Measurements from ENCODE around the gene PLEKHA1. TPM values are rescaled to one million over a fixed set of nuclear protein-coding genes. Genes with fewer than 3 reads are reported as not detected.

PLEKHA1 gene
- total RNA-seq, 5 donors from 2014 or later (not counting 1 experiment from before 2014, with no cell fraction given), result 36.8 to 58.6 (median 40.5) TPM

- WGBS (ENCODE audit: insufficient coverage), result 91% methylated on average over 3 of the region's 4 CpGs
- Histone ChIP-seq H3K9me3 (no peaks in the 10 kb centered on the region), H3K36me3 (ENCODE audit: control insufficient read depth in 2 of 2, extremely low read depth in 1 of 2, insufficient read depth in 1 of 2, low read length in 1 of 2) (no peaks in the 10 kb centered on the region), H3K27me3 (replicated peaks in 1 of 2; ENCODE audit: control insufficient read depth in 2 of 2, extremely low read depth in 1 of 2, insufficient read depth in 2 of 2, low read length in 1 of 2) (peaks cover 0 to 14% of the 10 kb centered on the region in 2 experiments), H3K4me3 (ENCODE audit: control insufficient read depth in 1 of 2, extremely low read depth in 1 of 2, low read length in 1 of 2) (no peak overlapping the region), H3K4me1 (ENCODE audit: control insufficient read depth in 1 of 2, extremely low read depth in 1 of 2, insufficient read depth in 2 of 2, low read length in 2 of 2) (no peaks in the 10 kb centered on the region), H3K27ac (ENCODE audit: low read length) (no peak overlapping the region)
- DNase-seq (no peak), ATAC-seq (replicated peaks in 1 of 4) (no peak)
- H3K27me3 Mint-ChIP-seq, result peaks cover 0 to 4% of the 10 kb centered on the region in 2 donors
- H3K4me1 Mint-ChIP-seq, result peaks cover 0 to 5% (median 0%) of the 10 kb centered on the region in 3 donors
- no peak overlapping the region for H3K4me3 Mint-ChIP-seq
- peaks cover 5% of the 10 kb centered on the region for H3K36me3 Mint-ChIP-seq
- peaks cover 6 to 12% (median 8%) of the 10 kb centered on the region in 3 donors for H3K9me3 Mint-ChIP-seq
- POLR2A ChIA-PET, result interaction anchor here in 1 of 2 donors (0.5 kb wide), 1 partner anchor 16 kb away, joined by 4 read pairs; no protein-coding TSS in a partner anchor
- CTCF ChIA-PET, result interaction anchor here in 1 of 2 donors (0.6 kb wide), 1 partner anchor 386 kb away, joined by 3 read pairs; no protein-coding TSS in a partner anchor
- no peak overlapping the region for H3K27ac Mint-ChIP-seq
Measured at GRCh38 chr10:122362031-122362592, 12.4 kb upstream of the PLEKHA1 start.

DNA sequence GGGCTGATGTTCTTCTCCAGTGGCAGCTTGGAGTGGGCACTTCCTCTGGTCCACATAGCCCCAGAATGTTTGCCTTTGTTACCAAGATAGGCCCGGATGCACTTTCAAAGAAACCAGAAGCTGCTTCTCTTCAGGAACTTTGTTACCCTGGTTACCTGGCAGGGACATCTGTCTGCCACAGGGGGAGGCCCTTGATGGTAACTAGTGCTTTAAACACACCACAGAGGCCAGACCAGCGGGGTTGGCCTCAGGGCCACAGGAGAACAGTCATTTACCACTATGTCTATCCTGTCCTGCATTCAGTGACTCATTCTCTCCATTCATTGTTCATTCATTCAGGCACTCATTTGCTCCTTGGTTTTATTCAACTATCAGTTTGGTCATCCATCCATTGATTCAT lies 11.9 kb upstream of the PLEKHA1 start:
- H3K27ac Mint-ChIP-seq, result no peak overlapping the region
- H3K9me3 ChIP-seq, result no peaks in the 10 kb centered on the region
- ATAC-seq (replicated peaks in 1 of 4), result no peak
- H3K4me1 Mint-ChIP-seq, result peaks cover 0 to 5% (median 0%) of the 10 kb centered on the region in 3 donors
- no peak overlapping the region for H3K27ac ChIP-seq (ENCODE audit: low read length)
- H3K9me3 Mint-ChIP-seq, result peaks cover 6 to 12% (median 8%) of the 10 kb centered on the region in 3 donors
- H3K4me1 ChIP-seq (ENCODE audit: control insufficient read depth in 1 of 2, extremely low read depth in 1 of 2, insufficient read depth in 2 of 2, low read length in 2 of 2), result no peaks in the 10 kb centered on the region
- peaks cover 0 to 11% of the 10 kb centered on the region in 2 experiments for H3K27me3 ChIP-seq (replicated peaks in 1 of 2; ENCODE audit: control insufficient read depth in 2 of 2, extremely low read depth in 1 of 2, insufficient read depth in 2 of 2, low read length in 1 of 2)
- H3K4me3 Mint-ChIP-seq, result no peak overlapping the region
- WGBS (ENCODE audit: insufficient coverage), result 33% methylated on average over 1 of the region's 2 CpGs
- H3K36me3 ChIP-seq (ENCODE audit: control insufficient read depth in 2 of 2, extremely low read depth in 1 of 2, insufficient read depth in 1 of 2, low read length in 1 of 2), result no peaks in the 10 kb centered on the region
- ChIA-PET CTCF (no interaction called here), POLR2A (no interaction called here)
- peaks cover 0 to 9% of the 10 kb centered on the region in 2 donors for H3K27me3 Mint-ChIP-seq
- peaks cover 5% of the 10 kb centered on the region for H3K36me3 Mint-ChIP-seq
- no peak overlapping the region for H3K4me3 ChIP-seq (ENCODE audit: control insufficient read depth in 1 of 2, extremely low read depth in 1 of 2, low read length in 1 of 2)
- DNase-seq, result no peak

GRCh38 chr10:122363311-122363710 lies 11.2 kb upstream of the PLEKHA1 start:
- Mint-ChIP-seq H3K27me3 (peaks cover 0 to 13% of the 10 kb centered on the region in 2 donors), H3K4me3 (no peak overlapping the region), H3K36me3 (peaks cover 5% of the 10 kb centered on the region), H3K4me1 (peaks cover 0 to 5% (median 0%) of the 10 kb centered on the region in 3 donors), H3K9me3 (peaks cover 5 to 7% (median 6%) of the 10 kb centered on the region in 3 donors), H3K27ac (no peak overlapping the region)
- Histone ChIP-seq H3K27ac (ENCODE audit: low read length) (no peak overlapping the region), H3K36me3 (ENCODE audit: control insufficient read depth in 2 of 2, extremely low read depth in 1 of 2, insufficient read depth in 1 of 2, low read length in 1 of 2) (no peaks in the 10 kb centered on the region), H3K4me1 (ENCODE audit: control insufficient read depth in 1 of 2, extremely low read depth in 1 of 2, insufficient read depth in 2 of 2, low read length in 2 of 2) (no peaks in the 10 kb centered on the region), H3K27me3 (replicated peaks in 1 of 2; ENCODE audit: control insufficient read depth in 2 of 2, extremely low read depth in 1 of 2, insufficient read depth in 2 of 2, low read length in 1 of 2) (peaks cover 0 to 11% of the 10 kb centered on the region in 2 experiments), H3K9me3 (no peaks in the 10 kb centered on the region), H3K4me3 (ENCODE audit: control insufficient read depth in 1 of 2, extremely low read depth in 1 of 2, low read length in 1 of 2) (no peak overlapping the region)
- WGBS (ENCODE audit: insufficient coverage), result 92% methylated on average over 2 of the region's 2 CpGs
- ChIA-PET CTCF (no interaction called here), POLR2A (no interaction called here)
- no peak for ATAC-seq (replicated peaks in 1 of 4)
- no peak for DNase-seq

DNA sequence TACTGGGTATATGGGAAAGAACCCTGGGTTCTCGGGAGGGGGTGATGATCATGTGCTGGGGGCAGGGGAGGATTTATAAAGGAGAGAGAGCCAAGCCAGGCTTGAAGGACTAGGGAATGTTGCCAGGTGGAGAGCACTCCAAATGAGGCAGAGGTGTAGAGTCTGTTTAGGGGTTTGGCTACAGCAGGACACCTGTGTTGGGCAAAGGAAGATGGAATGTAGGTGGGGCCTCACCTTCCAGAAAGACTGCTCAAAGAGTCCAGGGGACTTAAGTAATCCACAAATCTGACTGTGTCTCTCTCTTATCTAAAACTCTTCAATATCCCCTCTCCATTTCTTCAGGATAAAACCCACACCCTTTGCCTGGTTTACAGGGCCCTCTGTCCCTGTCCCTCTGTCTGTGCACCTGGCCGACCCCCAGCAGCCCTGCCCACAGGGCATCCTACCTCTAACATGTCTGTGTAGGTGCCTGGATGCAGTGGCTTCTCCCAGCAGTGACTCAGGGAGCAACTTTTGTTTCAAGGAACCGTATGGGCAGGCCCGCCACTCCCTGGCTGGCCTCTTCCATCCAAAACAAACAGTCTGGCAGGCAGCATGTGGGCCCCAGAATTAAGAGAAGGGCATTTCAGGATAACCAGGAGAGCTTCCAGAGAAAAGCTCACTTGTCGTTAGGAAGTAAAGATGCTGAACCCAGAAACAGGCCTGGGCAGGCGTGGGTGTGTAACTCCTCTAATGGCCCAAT lies 10.6 kb upstream of the PLEKHA1 start:
- Mint-ChIP-seq H3K4me1 (peaks cover 0 to 5% (median 0%) of the 10 kb centered on the region in 3 donors), H3K27me3 (peaks cover 0 to 17% of the 10 kb centered on the region in 2 donors), H3K9me3 (peaks cover 0 to 1% (median under 1%) of the 10 kb centered on the region in 3 donors), H3K27ac (no peak overlapping the region), H3K36me3 (peaks cover under 1% of the 10 kb centered on the region), H3K4me3 (no peak overlapping the region)
- CTCF ChIA-PET, result no interaction called here
- POLR2A ChIA-PET, result no interaction called here
- no peaks in the 10 kb centered on the region for H3K9me3 ChIP-seq
- no peaks in the 10 kb centered on the region for H3K36me3 ChIP-seq (ENCODE audit: control insufficient read depth in 2 of 2, extremely low read depth in 1 of 2, insufficient read depth in 1 of 2, low read length in 1 of 2)
- DNase-seq, result no peak
- no peak for ATAC-seq (replicated peaks in 1 of 4)
- peaks cover 2 to 14% of the 10 kb centered on the region in 2 experiments for H3K27me3 ChIP-seq (replicated peaks in 1 of 2; ENCODE audit: control insufficient read depth in 2 of 2, extremely low read depth in 1 of 2, insufficient read depth in 2 of 2, low read length in 1 of 2)
- no peak overlapping the region for H3K27ac ChIP-seq (ENCODE audit: low read length)
- H3K4me1 ChIP-seq (ENCODE audit: control insufficient read depth in 1 of 2, extremely low read depth in 1 of 2, insufficient read depth in 2 of 2, low read length in 2 of 2), result no peaks in the 10 kb centered on the region
- WGBS (ENCODE audit: insufficient coverage), result 87% methylated on average over 5 of the region's 6 CpGs
- no peak overlapping the region for H3K4me3 ChIP-seq (ENCODE audit: control insufficient read depth in 1 of 2, extremely low read depth in 1 of 2, low read length in 1 of 2)

DNA sequence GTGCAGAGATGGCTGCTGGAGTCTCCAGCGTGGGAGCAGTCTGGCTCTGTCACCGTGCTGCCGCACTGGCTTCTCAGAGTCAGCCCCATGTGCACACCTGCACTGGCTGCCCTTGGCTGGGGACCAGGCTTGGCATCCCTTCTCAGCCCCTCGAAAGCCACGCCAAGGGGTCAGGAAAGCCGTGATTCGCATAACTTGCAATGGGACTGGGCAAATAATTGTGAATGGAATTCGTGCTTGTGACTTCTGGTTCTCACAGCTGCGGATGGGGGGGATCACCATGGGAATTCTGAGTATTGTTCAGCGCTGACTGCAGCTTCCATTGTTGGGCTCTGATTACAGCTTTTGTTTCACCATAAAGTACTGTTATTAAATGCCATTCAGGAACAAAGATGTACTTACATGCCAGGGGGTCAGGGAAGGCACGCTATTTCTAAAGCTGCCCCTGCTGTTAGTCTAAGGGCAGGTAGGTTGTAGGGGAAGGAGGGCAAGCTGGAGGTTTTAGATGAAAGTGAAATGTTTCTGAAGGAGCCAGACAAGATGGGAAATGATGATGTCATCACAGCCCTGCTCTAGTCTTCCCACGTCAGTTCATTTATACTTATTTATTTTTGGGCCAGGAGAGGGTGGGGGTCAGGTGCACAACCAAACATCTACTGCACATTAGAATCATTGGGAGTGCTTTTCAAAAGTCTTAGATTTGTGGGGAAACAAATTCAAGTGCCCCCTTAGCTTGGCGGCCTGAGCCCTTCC lies 5.8 kb upstream of the PLEKHA1 start:
- peaks cover 6 to 24% of the 10 kb centered on the region in 2 experiments for H3K27me3 ChIP-seq (replicated peaks in 1 of 2; ENCODE audit: control insufficient read depth in 2 of 2, extremely low read depth in 1 of 2, insufficient read depth in 2 of 2, low read length in 1 of 2)
- 75% methylated on average over 10 of the region's 13 CpGs for WGBS (ENCODE audit: insufficient coverage)
- H3K27ac Mint-ChIP-seq, result no peak overlapping the region

DNA sequence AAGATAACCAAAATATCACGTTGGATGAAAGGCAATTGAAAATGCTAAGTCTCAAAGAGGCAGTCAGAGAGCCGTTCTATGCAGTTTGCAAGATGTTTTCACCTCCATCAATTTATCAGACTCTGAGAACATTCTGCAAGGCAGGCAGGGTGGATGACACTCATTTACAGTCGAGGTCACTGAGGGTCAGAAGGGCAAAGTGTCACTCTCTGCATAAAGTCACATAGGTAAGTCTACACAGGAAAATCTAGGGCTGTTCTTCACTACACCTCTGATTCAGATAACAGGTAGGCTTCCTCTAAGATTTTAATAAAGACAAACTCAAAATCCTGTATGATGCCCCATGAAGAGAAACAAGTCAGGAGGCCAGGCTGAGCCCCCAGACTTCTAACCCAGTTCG lies 1.4 kb upstream of the PLEKHA1 start:
- H3K27ac Mint-ChIP-seq, result peak overlapping the region; percentile 57 to 86
- peaks cover 29 to 34% (median 29%) of the 10 kb centered on the region in 3 donors for H3K4me1 Mint-ChIP-seq
- peaks cover 7 to 22% of the 10 kb centered on the region in 2 experiments for H3K4me1 ChIP-seq (ENCODE audit: control insufficient read depth in 1 of 2, extremely low read depth in 1 of 2, insufficient read depth in 2 of 2, low read length in 2 of 2)
- no peaks in the 10 kb centered on the region for H3K9me3 Mint-ChIP-seq
- H3K27ac ChIP-seq (ENCODE audit: low read length), result no peak overlapping the region
- no peaks in the 10 kb centered on the region for H3K9me3 ChIP-seq
- ChIA-PET CTCF (interaction anchor here in 1 of 2 donors (0.6 kb wide), 1 partner anchor 37 kb away, joined by 4 read pairs; no protein-coding TSS in a partner anchor), POLR2A (interaction anchor here in 1 of 2 donors (0.6 kb wide), 1 partner anchor 48 kb away, joined by 3 read pairs; no protein-coding TSS in a partner anchor)
- no peak overlapping the region for H3K4me3 ChIP-seq (ENCODE audit: control insufficient read depth in 1 of 2, extremely low read depth in 1 of 2, low read length in 1 of 2)
- peak overlapping the region; percentile 86 to 92 (median 89) for H3K4me3 Mint-ChIP-seq
- 91% methylated on average over 3 of the region's 4 CpGs for WGBS (ENCODE audit: insufficient coverage)
- H3K27me3 Mint-ChIP-seq, result peaks cover 0 to 14% of the 10 kb centered on the region in 2 donors
- DNase-seq (no peak), ATAC-seq (replicated peaks in 1 of 4) (no peak)
- H3K27me3 ChIP-seq (replicated peaks in 1 of 2; ENCODE audit: control insufficient read depth in 2 of 2, extremely low read depth in 1 of 2, insufficient read depth in 2 of 2, low read length in 1 of 2), result peaks cover 6 to 15% of the 10 kb centered on the region in 2 experiments
- H3K36me3 Mint-ChIP-seq, result no peaks in the 10 kb centered on the region
- no peaks in the 10 kb centered on the region for H3K36me3 ChIP-seq (ENCODE audit: control insufficient read depth in 2 of 2, extremely low read depth in 1 of 2, insufficient read depth in 1 of 2, low read length in 1 of 2)

More for the DNA sequence above, 5.8 kb upstream of the PLEKHA1 start:
- no peak for ATAC-seq (replicated peaks in 1 of 4)
- no peak for DNase-seq
- Histone ChIP-seq H3K4me3 (ENCODE audit: control insufficient read depth in 1 of 2, extremely low read depth in 1 of 2, low read length in 1 of 2) (no peak overlapping the region), H3K4me1 (ENCODE audit: control insufficient read depth in 1 of 2, extremely low read depth in 1 of 2, insufficient read depth in 2 of 2, low read length in 2 of 2) (peaks cover 0 to 2% of the 10 kb centered on the region in 2 experiments), H3K27ac (ENCODE audit: low read length) (no peak overlapping the region), H3K36me3 (ENCODE audit: control insufficient read depth in 2 of 2, extremely low read depth in 1 of 2, insufficient read depth in 1 of 2, low read length in 1 of 2) (no peaks in the 10 kb centered on the region), H3K9me3 (no peaks in the 10 kb centered on the region)
- peaks cover 0 to 27% of the 10 kb centered on the region in 2 donors for H3K27me3 Mint-ChIP-seq
- ChIA-PET CTCF (no interaction called here), POLR2A (no interaction called here)
- no peaks in the 10 kb centered on the region for H3K9me3 Mint-ChIP-seq
- peaks cover 4 to 11% (median 5%) of the 10 kb centered on the region in 3 donors for H3K4me1 Mint-ChIP-seq
- H3K4me3 Mint-ChIP-seq, result no peak overlapping the region
- no peaks in the 10 kb centered on the region for H3K36me3 Mint-ChIP-seq

Data from T-cell (primary cell).